Panc1 (cell line): ENCODE results near the gene ETV7. TPM values are rescaled to one million over a fixed set of nuclear protein-coding genes. Genes with fewer than 3 reads are reported as not detected.

Experiments
- ATAC-seq: fragments of 200-7000 bp; cut with Tn5 transposase; 2 replicates; pipeline ENCODE4 v1.9.1; 2020; ENCODE audit warnings: mild to moderate bottlenecking, moderate library complexity
- BruUV-seq: library from RNA; stranded (reverse); fragments of 400-500 nt; replicated peaks from 2 replicates; lab custom pipeline; 2021; lab: Mats Ljungman, UMichigan
- CTCF ChIA-PET: fragments of 300-600 bp; sonication (Branson Sonifier 250); formaldehyde crosslinking; loops from one replicate; lab custom pipeline; 2022; ENCODE audit warnings: antibody characterized with exemption; lab: Charles Lee
- POLR2A ChIA-PET: fragments of 300-600 bp; sonication (Branson Sonifier 250); formaldehyde crosslinking; loops from one replicate; lab custom pipeline; 2022; ENCODE audit warnings: antibody characterized with exemption; lab: Charles Lee
- DNase-seq: peaks from one replicate; pipeline ENCODE4 v3.0.0-alpha.2; 2010; ENCODE audit warnings: low read depth, low spot score
- H3K27ac ChIP-seq: 2 replicates; pipeline ENCODE4 v1.5.1; 2011; ENCODE audit warnings: mild to moderate bottlenecking, low read length, inconsistent platforms
- H3K27me3 ChIP-seq: fragments of 200-500 bp; sonication (Bioruptor generic); 2 replicates; pipeline ENCODE4 v1.6.0; 2014; ENCODE audit warnings: low read length, inconsistent platforms; ENCODE audit not compliant: control insufficient read depth, insufficient read depth
- H3K36me3 ChIP-seq: fragments of 200-500 bp; sonication (Bioruptor generic); 2 replicates; pipeline ENCODE4 v1.5.1; 2014; ENCODE audit warnings: inconsistent platforms, mild to moderate bottlenecking, low read length, moderate library complexity; ENCODE audit not compliant: control insufficient read depth, insufficient read depth
- H3K4me1 ChIP-seq: 2 replicates; pipeline ENCODE4 v1.5.1; 2011; ENCODE audit warnings: inconsistent platforms, mild to moderate bottlenecking, low read length, moderate library complexity; ENCODE audit not compliant: control insufficient read depth, insufficient read depth
- H3K4me3 ChIP-seq, 2 experiments: 2 replicates each; pipeline ENCODE4 v1.5.1; 2011 to 2012; ENCODE audit warnings: low read depth in 2 of 2, low read length in 2 of 2, mild to moderate bottlenecking in 2 of 2, inconsistent platforms in 1 of 2, moderate library complexity in 1 of 2
- H3K9me3 ChIP-seq: fragments of 200-500 bp; sonication (Bioruptor generic); 2 replicates; pipeline ENCODE4 v1.5.1; 2014; ENCODE audit warnings: low read depth, mild to moderate bottlenecking, inconsistent platforms, low read length, moderate library complexity; ENCODE audit not compliant: control insufficient read depth, insufficient read depth
- CTCF ChIP-seq: fragments of 450-650 bp; IDR thresholded peaks from 2 replicates; pipeline ENCODE4 v1.5.1; 2017; ENCODE audit warnings: mild to moderate bottlenecking
- POLR2AphosphoS5 ChIP-seq: IDR thresholded peaks from 2 replicates; pipeline ENCODE4 v1.6.1; 2012; ENCODE audit warnings: mild to moderate bottlenecking, low read depth, low read length, moderate library complexity
- REST ChIP-seq, 2 experiments: IDR thresholded peaks; 2 replicates each; pipeline ENCODE4 v1.6.1; 2011 to 2012; ENCODE audit warnings: low read depth in 2 of 2, control low read depth in 1 of 2, low read length in 1 of 2, mild to moderate bottlenecking in 1 of 2, moderate library complexity in 1 of 2; ENCODE audit not compliant: insufficient read depth in 1 of 2
- SIN3A ChIP-seq: IDR thresholded peaks from 2 replicates; pipeline ENCODE4 v1.6.1; 2012; ENCODE audit warnings: low read depth, mild to moderate bottlenecking, low read length, moderate library complexity, borderline replicate concordance; ENCODE audit not compliant: insufficient read depth
- TCF7L2 ChIP-seq: IDR thresholded peaks from 2 replicates; pipeline ENCODE4 v1.6.1; 2011; ENCODE audit warnings: mild to moderate bottlenecking, low read depth, low read length, inconsistent platforms
- in situ Hi-C: cut with HindIII; loops from 2 replicates; pipeline ENCODE4 v1.10.0; 2016; ENCODE audit warnings: low sequenced_read_pairs, low pct_unique_long_range_greater_than_20kb
- intact Hi-C: fragments of 100-400 bp; cut with micrococcal nuclease; formaldehyde crosslinking; loops from one replicate; pipeline ENCODE4 v1.10.0; 2022; ENCODE audit not compliant: unreplicated experiment
- total RNA-seq: library from RNA; stranded (reverse); gene quantifications from one replicate; pipeline ENCODE4 v1.2.1, GENCODE V29; 2021; ENCODE audit not compliant: unreplicated experiment

Gene ETV7
- total RNA-seq, 1 experiment from 2014 or later = 2.0 TPM

DNA sequence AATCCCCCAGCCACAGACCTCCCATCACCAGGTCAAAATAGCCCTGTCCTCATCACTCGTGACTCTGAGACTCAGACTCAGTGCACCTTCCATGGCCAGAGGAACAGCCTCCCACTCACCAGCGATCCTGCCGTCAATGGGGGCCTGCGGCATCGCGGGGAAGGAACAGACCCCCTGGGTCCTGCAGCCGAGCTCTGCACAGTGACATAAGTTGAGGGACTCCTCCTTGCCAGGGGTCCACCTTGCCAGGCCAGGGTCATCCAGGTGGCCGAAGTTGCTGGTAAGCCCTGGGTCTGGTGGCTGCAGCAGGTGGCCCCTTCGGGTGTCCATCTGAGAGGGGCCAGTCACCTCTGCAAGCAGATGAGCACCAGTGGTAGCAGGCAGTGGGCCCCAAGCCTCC, 16.3 kb downstream of the ETV7 start:
- Histone ChIP-seq H3K36me3 (no peaks in the 10 kb centered on the region), H3K27ac (no peak overlapping the region), H3K4me1 (no peaks in the 10 kb centered on the region), H3K9me3 (no peaks in the 10 kb centered on the region), H3K27me3 (no peaks in the 10 kb centered on the region), H3K4me3 (no peak overlapping the region)
- intact Hi-C loops (no loop called here), in situ Hi-C loops (no loop called here)
- CTCF ChIA-PET = no interaction called here
- DNase-seq = no peak
- no peak for ATAC-seq
- TF ChIP-seq SIN3A = no peak
- no peak for TF ChIP-seq POLR2AphosphoS5
- no peak for TF ChIP-seq CTCF
- TF ChIP-seq TCF7L2 = no peak
- TF ChIP-seq REST (IDR thresholded peaks at IDR 0.05; ENCODE audit: insufficient read depth in 1 of 2, low read depth in 2 of 2, low read length in 1 of 2) = no peak
- no TSS peak for BruUV-seq
- POLR2A ChIA-PET = no interaction called here

GRCh38 chr6:36370638-36371037, 16.8 kb downstream of the ETV7 start:
- no TSS peak for BruUV-seq
- no peak overlapping the region for H3K4me3 ChIP-seq
- H3K36me3 ChIP-seq = no peaks in the 10 kb centered on the region
- POLR2A ChIA-PET = no interaction called here
- intact Hi-C loops (no loop called here), in situ Hi-C loops (no loop called here)
- H3K27ac ChIP-seq = no peak overlapping the region
- TF ChIP-seq SIN3A (no peak), REST (IDR thresholded peaks at IDR 0.05; ENCODE audit: insufficient read depth in 1 of 2, low read depth in 2 of 2, low read length in 1 of 2) (no peak), TCF7L2 (no peak), CTCF (no peak), POLR2AphosphoS5 (no peak)
- H3K27me3 ChIP-seq = no peaks in the 10 kb centered on the region
- DNase-seq (no peak), ATAC-seq (no peak)
- no peaks in the 10 kb centered on the region for H3K4me1 ChIP-seq
- H3K9me3 ChIP-seq = no peaks in the 10 kb centered on the region
- CTCF ChIA-PET = no interaction called here
